Measurements from ENCODE around the gene UBE2C.

The UBE2C gene

GRCh38 chr20:45833883-45834796, 21.7 kb downstream of the UBE2C start:
- DNase-seq, result peak; percentile 47

GRCh38 chr20:45834797-45835161, 22.3 kb downstream of the UBE2C start:
- no peak for DNase-seq

GRCh38 chr20:45835329-45835765, 22.9 kb downstream of the UBE2C start:
- DNase-seq, result no peak

GRCh38 chr20:45835825-45836224, 23.4 kb downstream of the UBE2C start:
- no peak for DNase-seq

GRCh38 chr20:45836841-45837240, 24.4 kb downstream of the UBE2C start:
- DNase-seq, result no peak

GRCh38 chr20:45840700-45841198, 28.3 kb downstream of the UBE2C start:
- no peak for DNase-seq

- DNase-seq, result no peak
These were observed 29.1 kb downstream of the UBE2C start for GRCh38 chr20:45841407-45842129.

- no peak for DNase-seq
These were observed 29.8 kb downstream of the UBE2C start for GRCh38 chr20:45842169-45842812.

GRCh38 chr20:45843506-45843905, 31.1 kb downstream of the UBE2C start:
- no peak for DNase-seq

- DNase-seq, result no peak
These were observed 33.0 kb downstream of the UBE2C start for GRCh38 chr20:45845452-45845851.

GRCh38 chr20:45848421-45848820, 36.0 kb downstream of the UBE2C start:
- DNase-seq, result no peak

- DNase-seq, result no peak
These were observed 36.6 kb downstream of the UBE2C start for GRCh38 chr20:45848969-45849582.

GRCh38 chr20:45850238-45850637, 37.8 kb downstream of the UBE2C start:
- no peak for DNase-seq

GRCh38 chr20:45850926-45851325, 38.5 kb downstream of the UBE2C start:
- DNase-seq, result no peak

- DNase-seq, result no peak
These were observed 39.1 kb downstream of the UBE2C start for GRCh38 chr20:45851501-45851900.

- DNase-seq, result no peak
These were observed 39.9 kb downstream of the UBE2C start for GRCh38 chr20:45852326-45852725.

GRCh38 chr20:45853484-45853883, 41.0 kb downstream of the UBE2C start:
- no peak for DNase-seq

GRCh38 chr20:45857114-45857881, 44.9 kb downstream of the UBE2C start, which contains the start of the genes ACOT8 and ZSWIM3:
ACOT8 (minus strand) TSS chr20:45857392; CDS start chr20:45857315, 77 bp downstream.
ZSWIM3 (plus strand) TSS chr20:45857614; CDS start chr20:45857826, 212 bp downstream.
- DNase-seq, result peak; percentile 100

- DNase-seq, result peak; percentile 69
These were observed 45.4 kb downstream of the UBE2C start for GRCh38 chr20:45857882-45858216.

GRCh38 chr20:45859916-45860315, 47.5 kb downstream of the UBE2C start:
- no peak for DNase-seq

GRCh38 chr20:45860560-45861220, 48.2 kb downstream of the UBE2C start:
- peak; percentile 30 for DNase-seq

Measured in activated CD4-positive, alpha-beta T cell treated with anti-CD3 and anti-CD28 coated beads, Interleukin-10, Interleukin-2, amounts not matched to agents 100 ng/mL and 50 ng/mL, durations not matched to agents 16 hours and 8 hours (primary cell).